GM21423 (cell line): ENCODE results near the gene OGFR.
"Not testable (repeated sequence)": the region's sequence is repeated elsewhere in the genome, so short reads cannot be mapped to it uniquely, and the experiment has no call there.

Source experiments
- ATAC-seq: cut with Tn5 transposase; IDR thresholded peaks from one replicate; pipeline ENCODE4 v1.9.1; 2021; ENCODE audit warnings: mild to moderate bottlenecking, moderate library complexity; ENCODE audit not compliant: unreplicated experiment

The OGFR gene

DNA sequence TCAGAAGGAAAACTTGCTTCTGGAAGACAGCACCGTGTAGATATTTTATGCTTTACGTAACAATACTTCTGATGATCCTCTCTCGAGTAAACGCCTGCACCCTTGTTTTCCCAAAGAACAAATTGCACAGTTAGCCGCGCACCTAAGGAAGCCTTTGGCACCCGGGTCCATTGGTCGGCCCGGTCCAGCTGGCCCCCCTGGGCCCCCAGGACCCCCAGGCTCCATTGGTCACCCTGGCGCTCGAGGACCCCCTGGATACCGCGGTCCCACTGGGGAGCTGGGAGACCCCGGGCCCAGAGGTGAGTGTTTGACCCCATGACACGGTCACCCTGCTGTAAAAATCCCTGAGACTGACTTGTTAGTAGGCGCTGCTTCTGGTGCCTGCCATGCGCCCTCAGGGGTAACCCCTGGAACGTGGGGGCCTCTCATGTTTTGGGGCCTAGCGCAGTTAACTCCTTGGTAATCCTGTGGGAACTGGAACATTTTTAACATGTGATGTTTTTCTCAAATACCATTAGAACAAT is 32.4 kb downstream of the OGFR start:
- ATAC-seq, result no peak

DNA sequence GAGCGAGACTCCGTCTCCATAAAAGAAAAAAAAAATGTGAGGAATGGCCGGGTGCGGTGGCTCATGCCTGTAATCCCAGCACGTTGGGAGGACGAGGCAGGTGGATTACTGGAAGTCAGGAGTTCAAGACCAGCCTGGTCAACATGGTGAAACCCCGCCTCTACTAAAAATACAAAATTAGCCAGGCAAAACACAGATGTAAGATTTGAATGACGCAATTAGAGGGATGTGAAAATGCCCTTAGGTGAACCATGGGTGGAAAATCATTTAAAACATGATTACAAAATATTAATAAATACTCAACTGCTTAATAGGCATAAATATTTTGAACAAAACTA is 33.1 kb downstream of the OGFR start:
- ATAC-seq, result peak; percentile 15

DNA sequence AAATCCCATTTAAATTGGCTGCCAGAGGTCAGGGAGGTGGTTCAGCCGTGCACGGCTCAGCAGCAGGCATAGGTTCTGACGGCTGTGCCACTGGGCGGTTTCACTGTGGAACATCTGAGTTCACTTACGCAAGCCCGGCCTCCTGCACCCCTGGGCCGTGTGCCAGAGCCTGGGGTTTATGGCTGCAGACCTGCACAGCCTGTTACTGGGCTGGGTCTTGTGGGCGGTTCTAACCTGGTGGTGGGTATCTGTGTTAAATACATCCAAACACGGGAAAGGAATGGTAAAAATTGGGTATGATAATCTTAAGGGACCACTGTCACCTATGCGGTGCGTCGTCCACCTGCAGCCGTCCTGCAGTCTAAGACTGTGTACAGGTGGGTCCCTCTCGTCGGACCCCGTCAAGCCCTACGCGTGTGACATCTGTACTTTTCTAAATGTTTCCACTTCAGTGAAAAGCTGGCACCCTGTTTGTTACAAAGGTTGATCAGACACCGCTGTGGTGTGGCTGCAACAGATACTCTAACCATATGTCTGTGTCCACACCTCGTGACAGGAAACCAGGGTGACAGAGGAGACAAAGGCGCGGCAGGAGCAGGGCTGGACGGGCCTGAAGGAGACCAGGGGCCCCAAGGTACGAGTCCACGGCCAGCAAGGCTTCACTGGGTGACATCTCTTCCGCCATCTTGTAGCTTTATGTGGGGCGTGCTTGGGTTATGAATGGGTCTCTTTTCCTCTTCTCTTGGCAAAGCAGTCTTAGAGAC is 33.7 kb downstream of the OGFR start:
- ATAC-seq, result peak; percentile 64

DNA sequence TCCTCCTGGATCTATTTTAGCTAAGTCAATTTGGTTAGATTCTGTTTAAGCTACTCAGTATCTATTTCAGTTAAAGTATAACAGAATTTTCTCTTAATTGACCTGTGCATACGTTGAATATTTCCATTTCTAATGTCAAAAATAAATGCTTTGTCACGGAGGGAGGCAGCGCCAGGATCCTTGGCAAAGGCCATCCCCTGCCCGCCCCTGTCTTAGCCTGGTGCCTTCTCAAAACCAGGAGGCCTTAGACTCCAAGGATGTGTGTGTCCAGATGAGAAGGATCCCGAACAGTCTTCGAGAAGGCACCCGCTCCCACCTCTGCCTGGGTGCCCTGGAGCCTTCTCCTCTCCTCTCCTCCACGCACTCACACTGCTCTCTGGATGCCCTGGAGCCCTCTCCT is 34.6 kb downstream of the OGFR start:
- ATAC-seq, result no peak

DNA sequence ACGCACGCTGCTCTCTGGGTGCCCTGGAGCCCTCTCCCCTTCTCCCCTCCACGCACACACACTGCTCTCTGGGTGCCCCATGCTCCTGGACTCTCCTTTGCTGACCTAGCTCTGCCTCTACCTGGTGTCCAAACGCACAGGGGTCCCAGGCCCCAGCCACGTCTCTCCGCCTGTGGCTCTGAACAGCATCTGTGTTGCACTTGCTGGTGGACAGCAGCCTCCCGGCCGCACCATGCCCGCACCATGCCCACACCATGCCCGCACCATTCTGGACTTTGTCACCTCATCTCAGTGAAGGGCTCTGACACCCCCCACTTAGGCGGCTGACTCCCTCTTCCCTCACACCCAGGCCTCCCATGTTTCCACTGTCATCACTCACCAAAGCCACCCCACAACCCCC is 35.2 kb downstream of the OGFR start:
- no peak for ATAC-seq

DNA sequence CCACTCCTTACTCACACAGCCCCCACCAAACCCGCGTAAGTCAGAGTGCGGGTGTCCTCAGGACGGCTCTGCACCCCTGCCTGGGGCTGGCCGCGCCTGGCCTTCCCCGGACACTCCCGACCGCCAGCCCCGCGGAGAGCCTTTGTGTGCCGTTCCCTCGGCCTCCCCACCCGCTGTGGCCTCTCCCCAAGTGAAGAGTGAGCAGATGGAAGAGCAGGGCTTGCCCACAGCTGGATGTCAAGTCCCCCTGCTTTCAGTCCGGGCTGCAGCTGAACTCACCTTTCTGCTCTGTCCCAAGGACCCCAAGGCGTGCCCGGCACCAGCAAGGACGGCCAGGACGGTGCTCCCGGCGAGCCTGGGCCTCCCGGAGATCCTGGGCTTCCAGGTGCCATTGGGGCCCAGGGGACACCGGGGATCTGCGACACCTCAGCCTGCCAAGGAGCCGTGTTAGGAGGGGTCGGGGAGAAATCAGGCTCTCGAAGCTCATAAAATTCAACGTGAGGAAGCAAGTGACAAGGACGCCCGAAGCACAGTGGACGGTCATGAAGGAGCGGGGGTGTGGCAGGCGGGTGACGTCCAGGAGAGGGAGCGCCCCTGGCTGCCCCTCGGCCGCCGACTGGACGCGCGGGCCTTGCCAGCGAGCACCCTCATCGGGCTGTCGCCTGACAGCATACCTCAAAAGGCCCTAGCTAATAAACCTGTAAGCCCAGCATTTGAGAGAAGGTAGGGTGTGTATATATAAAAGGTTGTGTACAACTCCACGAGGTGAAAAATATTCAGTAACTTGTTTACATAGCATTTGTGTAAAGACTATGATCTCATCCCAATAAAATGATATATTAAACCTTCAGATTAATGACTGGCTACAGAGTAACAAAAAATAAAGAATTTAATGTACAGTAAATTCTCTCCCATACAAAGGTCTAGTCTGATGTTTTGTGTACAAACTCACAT is 35.9 kb downstream of the OGFR start:
- no peak for ATAC-seq

DNA sequence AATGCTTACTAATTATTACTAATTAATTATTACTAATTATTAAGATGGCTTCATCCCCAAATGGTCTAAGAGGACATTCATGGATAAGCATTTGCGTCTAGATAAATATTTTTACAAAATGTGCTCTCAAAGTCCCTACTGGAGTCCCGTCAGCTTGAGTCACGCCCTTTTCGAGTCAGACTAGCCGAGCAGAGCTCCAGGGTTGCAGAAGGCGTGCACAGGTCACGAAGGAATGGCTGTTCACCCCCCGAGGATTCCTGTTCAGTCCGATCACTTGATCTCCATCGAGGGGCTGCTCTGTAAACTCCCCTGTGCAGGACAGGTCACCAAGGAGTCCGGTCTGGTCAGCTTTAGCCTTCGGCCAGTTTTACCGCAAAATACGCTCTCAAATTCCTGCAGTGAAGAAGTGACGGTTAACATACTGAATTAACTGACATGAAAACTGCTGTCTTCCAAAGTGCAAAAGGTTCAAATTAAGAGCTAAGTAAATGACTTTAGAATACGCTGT is 37.1 kb downstream of the OGFR start:
- ATAC-seq, result no peak

DNA sequence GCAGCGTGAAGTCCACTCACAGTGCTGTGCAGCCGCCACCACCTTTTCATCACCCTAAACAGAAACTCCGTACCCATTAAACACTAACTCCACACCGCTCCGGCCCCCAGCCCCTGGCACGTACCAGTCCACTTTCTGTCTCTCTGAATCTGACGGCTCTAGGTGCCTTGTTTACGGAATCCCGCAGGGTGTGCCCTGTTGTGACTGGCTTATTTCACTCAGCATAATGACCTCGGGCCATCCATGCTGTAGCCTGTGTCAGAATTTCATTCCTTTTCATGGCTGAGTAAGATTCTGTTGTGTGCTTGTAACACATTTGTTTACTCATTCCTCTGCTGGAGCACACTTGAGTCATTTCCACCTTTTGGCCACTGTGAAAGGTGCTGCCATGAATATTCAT is 39.0 kb downstream of the OGFR start:
- no peak for ATAC-seq

DNA sequence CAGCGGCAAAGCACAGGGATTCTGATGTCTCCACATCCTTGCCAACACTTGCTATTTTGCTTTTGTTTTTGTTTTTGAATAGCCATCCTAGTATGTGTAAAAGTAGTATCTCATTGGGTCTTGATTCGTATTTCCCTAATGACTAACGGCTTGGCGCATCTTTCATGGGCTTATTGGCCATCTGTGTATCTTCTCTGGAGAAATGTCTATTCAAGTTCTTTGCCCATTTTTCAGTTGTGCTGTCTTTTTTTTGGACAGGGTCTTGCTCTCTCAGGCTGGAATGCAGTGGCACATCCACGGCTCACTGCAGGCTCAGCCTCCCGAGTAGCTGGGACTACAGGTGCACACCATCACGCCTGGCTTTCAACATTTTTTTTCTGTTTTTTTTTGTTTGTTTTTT is 39.5 kb downstream of the OGFR start:
- no peak for ATAC-seq

DNA sequence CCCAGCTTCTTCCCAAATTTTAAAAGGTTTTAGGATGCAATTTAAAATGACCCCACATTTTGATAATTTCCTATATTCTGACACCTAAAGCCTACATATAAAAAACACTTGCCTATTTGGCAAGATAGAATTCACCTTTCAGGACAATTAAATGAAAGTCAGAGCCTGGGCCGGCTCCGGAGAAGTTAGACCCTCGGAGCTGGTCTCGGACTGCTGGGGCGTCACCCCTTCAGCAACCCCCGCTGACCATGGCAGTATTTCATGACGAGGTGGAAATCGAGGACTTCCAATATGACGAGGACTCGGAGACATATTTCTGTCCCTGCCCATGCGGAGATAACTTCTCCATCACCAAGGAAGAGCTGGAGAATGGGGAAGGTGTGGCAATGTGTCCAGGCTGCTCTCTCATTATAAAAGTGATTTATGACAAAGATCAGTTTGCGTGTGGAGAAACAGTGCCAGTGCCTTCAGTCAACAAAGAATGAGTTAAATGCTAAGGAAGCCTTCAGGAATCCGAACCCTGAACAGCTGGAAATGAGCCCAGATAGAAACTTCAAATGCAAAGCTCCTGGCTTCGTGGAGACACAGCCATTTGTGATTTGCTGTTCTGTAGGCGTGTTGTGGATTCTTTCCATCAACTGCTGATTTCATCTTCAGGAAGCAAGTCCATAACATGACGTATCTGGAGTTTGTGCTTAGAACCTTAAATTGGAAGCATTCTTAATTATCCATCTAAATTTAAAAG is 41.0 kb downstream of the OGFR start:
- no peak for ATAC-seq

DNA sequence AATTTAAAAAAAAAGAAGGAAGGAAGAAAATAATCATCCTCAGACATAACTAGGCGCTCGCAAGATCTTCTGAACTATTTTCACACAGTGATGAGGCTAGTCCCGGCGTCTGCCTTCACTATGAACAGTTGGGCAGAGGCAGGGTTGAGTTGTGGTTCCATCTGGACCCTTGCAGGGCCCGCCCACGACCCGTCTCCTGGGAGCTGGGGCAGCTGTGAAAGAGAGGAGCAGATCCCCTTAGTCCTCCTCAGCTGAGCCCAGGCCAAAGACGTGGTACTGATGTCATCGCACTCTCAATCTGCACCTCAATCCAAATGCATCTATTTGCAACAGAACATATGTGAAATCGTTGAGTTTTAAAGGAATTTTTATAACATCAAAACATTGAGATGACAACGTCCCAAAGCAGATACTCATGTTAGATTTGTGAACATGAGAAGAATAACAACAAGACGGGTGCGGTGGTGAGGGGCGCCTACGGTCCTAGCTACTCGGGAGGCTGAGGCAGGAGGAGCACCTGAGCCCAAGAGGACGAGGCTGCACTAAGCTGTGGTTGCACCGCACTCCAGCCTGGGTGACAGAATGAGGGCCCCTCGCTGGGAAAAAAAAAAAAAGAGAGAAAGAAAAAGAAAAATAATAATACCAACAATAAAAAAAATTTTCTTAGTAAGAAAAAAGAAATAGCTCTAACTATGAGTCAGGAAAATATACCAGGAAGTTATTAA is 41.7 kb downstream of the OGFR start:
- ATAC-seq, result no peak

DNA sequence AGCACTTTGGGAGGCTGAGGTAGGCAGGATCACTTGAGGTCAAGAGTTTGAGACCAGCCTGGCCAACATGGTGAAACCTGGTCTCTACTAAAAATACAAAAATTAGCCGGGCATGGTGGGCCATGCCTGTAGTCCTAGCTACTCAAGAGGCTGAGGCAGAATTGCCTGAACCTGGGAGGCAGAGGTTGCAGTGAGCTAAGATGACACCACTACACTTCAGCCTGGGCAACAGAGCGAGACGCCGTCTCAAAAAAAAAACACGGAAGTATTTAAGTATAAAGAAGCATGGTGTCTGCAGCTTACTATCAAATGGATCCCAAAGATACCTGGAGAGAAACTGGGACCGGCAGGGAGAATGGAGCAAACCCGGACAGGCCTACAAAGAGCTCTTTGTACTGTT is 44.3 kb downstream of the OGFR start:
- ATAC-seq, result not testable (repeated sequence)

DNA sequence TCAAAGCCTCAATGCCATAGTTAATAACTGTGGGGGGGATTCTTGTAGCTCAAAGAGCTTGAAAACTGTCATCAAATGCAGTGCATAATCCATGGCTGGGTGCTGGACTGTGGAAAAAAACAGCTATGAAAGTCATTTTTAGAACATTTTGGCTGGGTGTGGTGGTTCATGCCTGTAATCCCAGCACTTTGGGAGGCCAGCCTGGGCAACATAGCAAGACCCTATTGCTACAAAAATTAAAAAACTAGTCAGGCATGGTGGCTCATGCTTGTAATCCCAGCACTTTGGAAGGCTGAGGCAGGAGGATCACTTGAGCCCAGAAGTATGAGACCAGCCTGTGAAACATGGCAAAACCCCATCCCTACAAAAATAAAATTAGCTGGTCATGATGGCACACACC is 44.8 kb downstream of the OGFR start:
- no peak for ATAC-seq

DNA sequence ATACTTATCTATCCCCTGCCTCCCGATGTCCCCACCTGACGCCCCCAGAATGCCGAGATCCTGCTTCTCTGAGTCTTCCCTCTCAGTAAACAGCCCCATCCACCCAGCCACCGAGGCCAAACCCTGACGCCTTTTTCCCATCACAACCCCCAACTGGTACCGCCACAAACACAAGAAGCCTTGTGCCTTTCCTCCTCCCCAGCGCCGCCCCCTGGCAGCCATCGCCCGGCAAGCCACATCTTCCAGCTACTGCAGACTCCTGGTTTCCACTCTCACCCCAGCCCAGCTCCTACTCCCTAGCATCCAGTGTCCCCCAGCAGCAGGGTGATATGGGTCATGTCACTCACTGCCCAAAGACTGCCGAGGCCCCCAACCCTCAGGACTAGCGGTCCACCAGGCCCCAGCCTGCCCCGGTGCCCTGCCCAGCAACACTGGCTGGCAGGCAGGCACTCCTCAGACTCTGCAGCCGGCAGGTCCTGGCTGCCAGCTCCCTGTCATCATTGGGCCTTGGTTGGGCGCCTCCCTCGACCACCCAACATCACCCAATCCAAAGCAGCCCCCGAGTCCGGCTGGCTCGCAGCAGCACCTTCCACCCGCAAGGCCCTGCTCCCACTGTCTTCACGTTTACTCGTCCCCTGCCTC is 45.8 kb downstream of the OGFR start:
- no peak for ATAC-seq

DNA sequence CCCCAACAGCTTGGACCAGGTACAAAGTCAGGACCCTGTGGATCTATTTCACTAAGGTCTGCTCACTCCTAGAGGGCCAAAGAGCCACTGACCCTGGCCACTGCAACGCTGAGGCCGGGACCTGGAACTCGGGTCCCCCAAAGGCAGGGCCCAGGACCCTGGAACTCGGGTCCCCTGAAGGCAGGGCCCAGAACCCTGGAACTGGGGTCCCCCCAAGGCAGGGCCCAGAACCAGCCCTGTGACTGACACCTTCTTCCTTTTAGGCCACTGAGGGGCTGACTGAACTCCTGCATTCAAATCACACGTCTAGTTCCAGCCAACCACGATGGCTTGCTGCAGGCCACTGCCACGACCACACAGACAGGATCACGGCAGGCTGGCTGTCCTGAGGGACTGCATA is 47.6 kb downstream of the OGFR start:
- no peak for ATAC-seq

DNA sequence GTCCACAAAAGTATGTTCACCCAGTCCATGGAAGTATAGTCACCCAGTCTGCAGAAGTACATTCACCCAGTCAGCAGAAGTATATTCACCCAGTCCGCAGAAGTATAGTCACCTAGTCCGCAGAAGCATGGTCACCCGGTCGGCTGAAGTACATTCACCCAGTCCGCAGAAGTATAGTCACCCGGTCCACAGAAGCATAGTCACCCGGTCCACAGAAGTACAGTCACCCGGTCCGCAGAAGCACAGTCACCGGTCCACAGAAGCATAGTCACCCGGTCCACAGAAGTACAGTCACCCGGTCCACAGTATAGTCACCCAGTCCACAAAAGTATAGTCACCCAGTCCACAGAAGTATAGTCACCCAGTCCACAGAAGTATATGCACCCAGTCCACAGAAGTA is 48.2 kb downstream of the OGFR start:
- ATAC-seq, result no peak

DNA sequence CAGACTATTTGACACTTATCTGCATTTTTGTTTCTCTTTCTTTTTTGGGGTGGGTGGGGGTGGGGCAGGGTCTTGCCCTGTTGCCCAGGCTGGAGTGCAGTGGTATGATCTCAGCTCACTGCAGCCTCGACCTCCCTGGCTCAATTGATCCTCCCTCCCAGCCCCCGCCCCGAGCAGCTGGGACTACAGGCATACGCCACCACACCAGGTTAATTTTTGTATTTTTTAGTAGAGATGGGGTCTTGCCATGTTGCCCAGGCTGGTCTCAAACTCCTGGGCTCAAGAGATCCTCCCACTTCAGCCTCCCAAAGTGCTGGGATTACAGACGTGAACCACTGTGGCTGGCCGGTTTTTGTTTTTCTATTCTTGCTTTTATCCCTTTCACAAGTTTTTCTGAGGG is 48.7 kb downstream of the OGFR start:
- ATAC-seq, result not testable (repeated sequence)

DNA sequence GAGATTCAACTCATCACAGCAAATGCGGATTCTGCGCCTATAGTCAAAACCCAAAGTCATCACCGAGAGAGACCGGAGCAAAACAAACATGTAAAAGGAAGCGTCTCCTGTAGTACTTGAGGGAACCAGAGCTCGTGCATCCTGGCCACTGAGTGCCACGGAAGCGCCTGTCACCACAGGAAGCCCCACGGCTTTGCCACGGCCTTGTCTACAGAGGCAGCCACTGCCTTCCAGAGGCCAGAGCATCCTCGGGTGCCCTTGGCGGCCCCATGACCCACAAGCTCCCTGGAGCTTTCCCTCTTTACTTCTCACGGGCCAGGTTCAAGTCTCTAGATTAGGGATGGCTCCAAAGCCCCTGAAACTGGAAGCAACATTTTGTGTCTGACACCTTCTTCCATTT is 49.5 kb downstream of the OGFR start:
- no peak for ATAC-seq

DNA sequence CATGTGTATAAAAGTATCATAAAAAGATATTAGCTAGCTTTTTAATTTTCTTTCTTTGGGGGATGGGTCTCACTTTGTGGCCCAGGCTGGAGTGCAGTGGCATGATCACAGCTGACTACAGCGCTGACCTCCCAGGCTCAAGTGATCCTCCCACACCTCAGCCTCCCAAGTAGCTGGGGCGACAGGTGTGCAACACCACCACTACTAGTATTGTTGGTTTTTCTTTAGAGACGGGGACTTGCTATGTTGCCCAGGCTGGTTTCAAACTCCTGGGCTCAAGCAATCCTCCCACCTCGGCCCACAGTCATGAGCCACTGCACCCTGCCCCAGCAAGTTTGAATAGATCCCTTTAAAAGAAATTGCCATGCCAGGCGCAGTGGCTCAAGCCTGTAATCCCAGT is 50.5 kb downstream of the OGFR start:
- ATAC-seq, result no peak
